22Rv1 (cell line): ENCODE data around the gene MB21D2.
"Not testable (repeated sequence)": the region's sequence is repeated elsewhere in the genome, so short reads cannot be mapped to it uniquely, and the experiment has no call there.

ENCODE experiments used
- H3K27ac ChIP-seq: fragments of 450-650 bp; 2 replicates; pipeline ENCODE4 v1.5.1; 2017
- ZFX ChIP-seq: fragments of 450-650 bp; IDR thresholded peaks from 2 replicates; pipeline ENCODE4 v1.6.1; 2017; ENCODE audit warnings: antibody characterized with exemption, borderline replicate concordance
- TF ChIP-seq, protein P1 (sequence below): fragments of 450-650 bp; IDR thresholded peaks from 2 replicates; pipeline ENCODE4 v1.5.1; 2017; ENCODE audit warnings: mild to moderate bottlenecking

Gene MB21D2

GRCh38 chr3:192794216-192794615, 123.4 kb downstream of the MB21D2 start:
- TF ChIP-seq, protein P1, sequence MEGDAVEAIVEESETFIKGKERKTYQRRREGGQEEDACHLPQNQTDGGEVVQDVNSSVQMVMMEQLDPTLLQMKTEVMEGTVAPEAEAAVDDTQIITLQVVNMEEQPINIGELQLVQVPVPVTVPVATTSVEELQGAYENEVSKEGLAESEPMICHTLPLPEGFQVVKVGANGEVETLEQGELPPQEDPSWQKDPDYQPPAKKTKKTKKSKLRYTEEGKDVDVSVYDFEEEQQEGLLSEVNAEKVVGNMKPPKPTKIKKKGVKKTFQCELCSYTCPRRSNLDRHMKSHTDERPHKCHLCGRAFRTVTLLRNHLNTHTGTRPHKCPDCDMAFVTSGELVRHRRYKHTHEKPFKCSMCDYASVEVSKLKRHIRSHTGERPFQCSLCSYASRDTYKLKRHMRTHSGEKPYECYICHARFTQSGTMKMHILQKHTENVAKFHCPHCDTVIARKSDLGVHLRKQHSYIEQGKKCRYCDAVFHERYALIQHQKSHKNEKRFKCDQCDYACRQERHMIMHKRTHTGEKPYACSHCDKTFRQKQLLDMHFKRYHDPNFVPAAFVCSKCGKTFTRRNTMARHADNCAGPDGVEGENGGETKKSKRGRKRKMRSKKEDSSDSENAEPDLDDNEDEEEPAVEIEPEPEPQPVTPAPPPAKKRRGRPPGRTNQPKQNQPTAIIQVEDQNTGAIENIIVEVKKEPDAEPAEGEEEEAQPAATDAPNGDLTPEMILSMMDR = no peak
- no peak for TF ChIP-seq ZFX
- H3K27ac ChIP-seq = no peak overlapping the region

DNA sequence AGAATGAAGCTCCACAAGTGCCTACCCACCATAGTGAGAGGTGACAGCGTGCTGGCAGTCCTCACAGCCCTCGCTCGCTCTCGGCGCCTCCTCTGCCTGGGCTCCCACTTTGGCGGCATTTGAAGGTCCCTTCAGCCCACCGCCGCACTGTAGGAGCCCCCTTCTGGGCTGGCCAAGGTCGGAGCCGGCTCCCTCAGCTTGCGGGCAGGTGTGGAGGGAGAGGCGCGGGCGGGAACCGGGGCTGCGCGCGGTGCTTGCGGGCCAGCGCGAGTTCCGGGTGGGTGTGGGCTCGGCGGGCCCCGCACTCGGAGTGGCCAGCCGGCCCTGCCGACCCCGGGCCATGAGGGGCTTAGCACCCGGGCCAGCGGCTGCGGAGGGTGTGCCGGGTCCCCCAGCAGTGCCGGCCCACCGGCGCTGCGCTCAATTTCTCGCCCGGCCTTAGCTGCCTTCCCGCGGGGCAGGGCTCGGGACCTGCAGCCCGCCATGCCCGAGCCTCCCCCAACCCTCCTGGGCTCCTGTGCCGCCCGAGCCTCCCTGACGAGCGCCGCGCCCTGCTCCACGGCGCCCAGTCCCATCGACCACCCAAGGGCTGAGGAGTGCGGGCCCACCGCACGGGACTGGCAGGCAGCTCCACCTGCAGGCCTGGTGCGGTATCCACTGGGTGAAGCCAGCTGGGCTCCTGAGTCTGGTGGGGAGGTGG, 128.7 kb downstream of the MB21D2 start:
- TF ChIP-seq, protein P1 = peak; percentile 70

GRCh38 chr3:192778508-192778907, 139.1 kb downstream of the MB21D2 start:
- H3K27ac ChIP-seq = no peak overlapping the region
- TF ChIP-seq ZFX = no peak
- TF ChIP-seq, protein P1 = no peak

More for the DNA sequence above, 128.7 kb downstream of the MB21D2 start:
- not testable (repeated sequence) for H3K27ac ChIP-seq

DNA sequence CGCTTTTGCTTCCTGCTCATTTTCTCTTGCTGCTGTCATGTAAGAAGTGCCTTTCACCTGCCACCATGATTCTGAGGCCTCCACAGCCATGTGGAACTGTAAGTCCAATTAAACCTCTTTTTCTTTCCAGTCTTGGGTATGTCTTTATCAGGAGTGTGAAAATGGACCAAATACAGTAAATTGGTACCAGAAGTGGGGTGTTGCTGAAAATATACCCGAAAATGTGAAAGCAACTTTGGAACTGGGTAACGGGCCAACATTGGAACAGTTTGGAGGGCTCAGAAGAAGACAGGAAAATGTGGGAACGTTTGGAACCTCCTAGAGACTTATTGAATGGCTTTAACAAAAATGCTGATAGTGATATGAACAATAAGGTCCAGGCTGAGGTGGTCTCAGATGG, 143.3 kb downstream of the MB21D2 start:
- H3K27ac ChIP-seq = not testable (repeated sequence)

DNA sequence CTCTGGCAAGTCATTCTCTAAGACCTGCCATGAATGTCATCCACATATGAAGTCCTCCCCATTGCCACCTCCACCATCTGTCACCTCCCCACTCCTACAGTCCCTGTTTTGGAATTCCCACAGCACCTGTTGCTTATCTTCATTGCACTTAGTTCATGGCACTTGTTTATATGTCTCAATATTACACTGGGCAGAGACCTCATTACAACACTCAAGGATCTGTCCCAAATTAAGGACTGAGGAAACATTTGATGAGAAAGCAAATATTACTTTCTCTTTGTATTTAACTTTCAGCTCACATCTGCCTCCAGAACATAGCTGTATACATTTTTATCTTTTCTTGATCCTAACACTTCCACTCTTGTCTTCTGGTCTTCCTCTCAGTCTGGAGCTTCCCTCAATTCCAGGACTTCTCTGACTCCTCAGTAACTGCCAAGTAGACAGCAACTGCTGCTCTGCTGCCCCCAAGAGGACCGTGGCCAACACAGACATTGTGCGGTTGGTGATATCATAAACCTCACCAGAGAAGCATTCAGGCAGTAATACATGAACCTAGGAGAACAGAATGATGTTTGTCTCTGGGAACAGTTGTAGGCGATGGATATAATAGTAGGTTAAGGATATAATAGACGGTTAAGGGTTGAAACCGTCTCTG, 145.3 kb downstream of the MB21D2 start:
- H3K27ac ChIP-seq = no peak overlapping the region
- TF ChIP-seq, protein P1 = peak; percentile 65
- TF ChIP-seq ZFX = no peak

DNA sequence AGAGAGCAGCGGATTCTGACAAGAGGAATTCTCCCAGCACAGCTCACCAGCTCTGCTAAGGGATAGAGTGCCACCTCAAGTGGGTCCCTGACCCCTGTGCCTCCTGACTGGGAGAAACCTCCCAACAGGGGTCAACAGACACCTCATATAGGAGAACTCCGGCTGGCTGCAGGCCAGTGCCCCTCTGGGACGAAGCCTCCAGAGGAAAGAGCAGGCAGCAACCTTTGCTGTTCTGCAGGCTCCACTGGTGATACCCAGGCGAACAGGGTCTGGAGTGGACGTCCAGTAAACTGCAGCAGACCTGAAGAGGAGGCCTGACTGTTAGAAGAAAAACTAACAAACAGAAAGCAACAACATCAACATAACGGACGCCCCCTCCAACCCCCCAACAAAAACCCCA, 159.0 kb downstream of the MB21D2 start:
- no peak overlapping the region for H3K27ac ChIP-seq
- TF ChIP-seq, protein P1 = no peak
- TF ChIP-seq ZFX = no peak

DNA sequence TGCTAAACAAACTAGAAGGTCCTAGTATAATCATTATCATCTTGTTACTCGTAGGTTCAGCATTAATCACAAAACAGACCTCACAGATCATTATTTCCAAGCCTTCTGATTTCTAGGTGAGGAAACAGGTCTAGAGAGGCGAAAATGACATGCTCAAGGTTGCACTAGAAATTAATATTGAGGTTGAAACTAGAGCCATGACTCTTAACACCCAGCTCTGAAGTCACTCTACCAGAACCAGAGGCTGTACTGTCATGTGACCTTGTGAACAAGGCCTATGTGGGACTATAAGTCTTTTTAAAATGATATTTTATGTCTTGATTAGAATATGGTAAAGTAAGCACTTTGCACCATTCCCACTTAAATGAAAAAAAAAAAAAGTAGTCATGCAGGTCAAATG, 166.5 kb downstream of the MB21D2 start:
- H3K27ac ChIP-seq = no peak overlapping the region
- no peak for TF ChIP-seq ZFX
- TF ChIP-seq, protein P1 = no peak
